B cell (primary cell): ENCODE results near the gene GLTP. TPM values are rescaled to one million over a fixed set of nuclear protein-coding genes. Genes with fewer than 3 reads are reported as not detected.

Source experiments
- ATAC-seq: fragments of 200-7000 bp; cut with Tn5 transposase; one replicate; pipeline ENCODE4 v1.10.0; 2021; ENCODE audit warnings: low read depth, mild to moderate bottlenecking, moderate number of reproducible peaks, moderate library complexity
- CTCF ChIA-PET: fragments of 350-600 bp; sonication (Branson Sonifier 250); formaldehyde crosslinking; loops from one replicate; lab custom pipeline; 2021; ENCODE audit warnings: antibody characterized with exemption, inconsistent platforms; lab: Charles Lee
- POLR2A ChIA-PET: fragments of 350-600 bp; sonication (Branson Sonifier 250); formaldehyde crosslinking; loops from one replicate; lab custom pipeline; 2021; ENCODE audit warnings: antibody characterized with exemption; lab: Charles Lee
- DNase-seq: peaks from one replicate; pipeline ENCODE4 v3.0.0; 2013
- H2AFZ ChIP-seq: 2 replicates; pipeline ENCODE4 v1.6.1; 2012; ENCODE audit warnings: mild to moderate bottlenecking, low read depth, low read length; ENCODE audit not compliant: insufficient read depth, poor library complexity, severe bottlenecking
- H3K27ac ChIP-seq, 2 donors: 1 replicate in 1 of 2; 2 replicates in 1 of 2; pipeline ENCODE4 v1.5.1; 2012 to 2013; ENCODE audit warnings: low read length in 2 of 2, mild to moderate bottlenecking in 2 of 2, moderate library complexity in 1 of 2
- H3K27me3 ChIP-seq, 4 experiments: fragments of 200-600 bp in 1 of 4; sonication (generic) in 1 of 4; replicated peaks in 1 of 4; 1 replicate in 2 of 4; 2 replicates in 2 of 4; pipeline versions ENCODE4 v1.6.1 to v1.7.0; 2013 to 2016; ENCODE audit warnings: low read length in 3 of 4, mild to moderate bottlenecking in 2 of 4, mixed read lengths in 1 of 4, moderate library complexity in 1 of 4; ENCODE audit not compliant: insufficient read depth in 4 of 4, control insufficient read depth in 3 of 4; ENCODE audit errors: control extremely low read depth in 1 of 4
- H3K36me3 ChIP-seq, 2 experiments: replicated peaks in 1 of 2; 1 replicate in 1 of 2; 2 replicates in 1 of 2; pipeline versions ENCODE4 v1.6.1 to v1.7.1; 2013; ENCODE audit warnings: low read length in 1 of 2; ENCODE audit not compliant: insufficient read depth in 2 of 2, control insufficient read depth in 1 of 2; ENCODE audit errors: control extremely low read depth in 1 of 2, extremely low read depth in 1 of 2
- H3K4me1 ChIP-seq, 2 donors: fragments of 200-600 bp in 1 of 2; sonication (generic) in 1 of 2; 1 replicate in 1 of 2; 2 replicates in 1 of 2; pipeline versions ENCODE4 v1.5.1 to v1.6.1; 2013 to 2017; ENCODE audit warnings: low read length in 2 of 2; ENCODE audit not compliant: control insufficient read depth in 2 of 2, insufficient read depth in 2 of 2
- H3K4me2 ChIP-seq: replicated peaks from 2 replicates; pipeline ENCODE3; 2012; ENCODE audit warnings: mild to moderate bottlenecking, low read depth, low read length; ENCODE audit not compliant: poor library complexity, severe bottlenecking
- H3K4me3 ChIP-seq, 5 experiments: fragments of 200-600 bp in 1 of 5; sonication (generic) in 1 of 5; 1 replicate in 3 of 5; 2 replicates in 2 of 5; pipeline versions ENCODE4 v1.5.1 to v1.7.0; 2011 to 2016; ENCODE audit warnings: low read length in 4 of 5, mild to moderate bottlenecking in 4 of 5, low read depth in 2 of 5, control low read depth in 1 of 5, moderate library complexity in 1 of 5; ENCODE audit not compliant: insufficient read depth in 1 of 5; ENCODE audit errors: control extremely low read depth in 1 of 5, extremely low read depth in 1 of 5
- H3K79me2 ChIP-seq: fragments of 200-600 bp; sonication (generic); one replicate; pipeline ENCODE4 v1.6.0; 2016; ENCODE audit warnings: low read length; ENCODE audit not compliant: control insufficient read depth, insufficient read depth
- H3K9ac ChIP-seq: fragments of 200-600 bp; sonication (generic); 2 replicates; pipeline ENCODE4 v1.6.1; 2017; ENCODE audit warnings: mild to moderate bottlenecking, low read length, moderate library complexity
- H3K9me3 ChIP-seq, 3 donors: one replicate each; pipeline versions ENCODE4 v1.6.1 to v1.7.1; 2013; ENCODE audit warnings: low read length in 2 of 3; ENCODE audit not compliant: control insufficient read depth in 2 of 3, insufficient read depth in 1 of 3; ENCODE audit errors: control extremely low read depth in 1 of 3
- H4K20me1 ChIP-seq: 2 replicates; pipeline ENCODE4 v1.6.0; 2012; ENCODE audit warnings: mild to moderate bottlenecking, low read length; ENCODE audit not compliant: insufficient read depth, control insufficient read depth, poor library complexity, severe bottlenecking
- H3K27ac Mint-ChIP-seq: one replicate; pipeline ENCODE4 v1.8.0; 2021; ENCODE audit warnings: mixed read lengths
- H3K27me3 Mint-ChIP-seq: one replicate; pipeline ENCODE4 v1.8.0; 2021; ENCODE audit warnings: mixed read lengths
- H3K4me1 Mint-ChIP-seq: one replicate; pipeline ENCODE4 v1.8.0; 2021; ENCODE audit warnings: mixed read lengths
- H3K4me3 Mint-ChIP-seq: one replicate; pipeline ENCODE4 v1.8.0; 2021; ENCODE audit warnings: mixed read lengths
- H3K9me3 Mint-ChIP-seq: one replicate; pipeline ENCODE4 v1.8.0; 2022; ENCODE audit warnings: mixed read lengths; ENCODE audit not compliant: insufficient read depth
- CTCF ChIP-seq: fragments of 200-600 bp; IDR thresholded peaks from one replicate; pipeline ENCODE4 v1.8.0; 2022; ENCODE audit warnings: antibody characterized with exemption, mild to moderate bottlenecking
- EZH2 ChIP-seq: IDR thresholded peaks from 2 replicates; pipeline ENCODE4 v1.6.1; 2012; ENCODE audit warnings: borderline replicate concordance, low read depth, mild to moderate bottlenecking, moderate library complexity, low read length; ENCODE audit not compliant: insufficient read depth, poor library complexity, severe bottlenecking
- WGBS: methylation state at CpG from one replicate; pipeline ENCODE4 v1.1.5; 2013; ENCODE audit warnings: missing lambda C conversion rate; ENCODE audit not compliant: insufficient coverage; 5-methylcytosine and 5-hydroxymethylcytosine counted together
- intact Hi-C: fragments of 100-400 bp; cut with micrococcal nuclease; formaldehyde crosslinking; loops from one replicate; pipeline ENCODE4 v1.10.0; 2022
- polyA plus RNA-seq: library from polyadenylated mRNA; depleted of rRNA; stranded (reverse); fragments of >200 nt; gene quantifications from 2 replicates; pipeline ENCODE4 v1.2.3, GENCODE V29; 2012
- total RNA-seq, 2 donors: library from RNA; stranded (reverse); fragments of 120-200 nt in 1 of 2; gene quantifications; 1 replicate in 1 of 2; 2 replicates in 1 of 2; pipeline versions ENCODE4 v1.2.3 to v1.2.4, GENCODE V29; 2013 to 2022

The GLTP gene
- total and polyA plus RNA-seq, 2 donors (not counting 1 experiment from before 2014, with no cell fraction given), result 18.7 to 24.9 TPM

- no peak for ATAC-seq
- Histone ChIP-seq H3K27ac (peak overlapping the region; percentile 67), H2AFZ (peak overlapping the region; percentile 92), H3K79me2 (peaks cover 42% of the 10 kb centered on the region), H3K4me2 (peak overlapping the region; percentile 95), H3K36me3 (no peaks in the 10 kb centered on the region), H3K9me3 (no peaks in the 10 kb centered on the region), H3K4me1 (peaks cover 29 to 36% of the 10 kb centered on the region in 2 donors), H4K20me1 (peaks cover 16% of the 10 kb centered on the region), H3K4me3 (peak overlapping the region in 4 of 5 experiments; percentile 48 to 75 (median 60)), H3K9ac (peak overlapping the region; percentile 76), H3K27me3 (no peaks in the 10 kb centered on the region)
- H3K27ac Mint-ChIP-seq, result peak overlapping the region; percentile 72
- H3K9me3 Mint-ChIP-seq, result no peaks in the 10 kb centered on the region
- H3K4me3 Mint-ChIP-seq, result peak overlapping the region; percentile 83
- intact Hi-C loops, result loop anchor here (1.0 to 10.0 kb wide), 9 partner anchors 20 to 363 kb away; partner anchors contain the start of genes ANKRD13A, C12orf76, FAM222A and GIT2
- H3K4me1 Mint-ChIP-seq, result peaks cover 47% of the 10 kb centered on the region
- H3K27me3 Mint-ChIP-seq, result no peaks in the 10 kb centered on the region
- TF ChIP-seq EZH2, result no peak
- TF ChIP-seq CTCF, result no peak
- CTCF ChIA-PET, result interaction anchor here (0.9 to 2.4 kb wide), 4 partner anchors 9 to 76 kb away, joined by 3 to 12 read pairs (median 7); no protein-coding TSS in a partner anchor
- WGBS, result 15% methylated on average over 8 of the region's 9 CpGs
- DNase-seq, result peak; percentile 25
- POLR2A ChIA-PET, result no interaction called here
Measured at GRCh38 chr12:109880938-109881337, 597 bp upstream of the GLTP start.

GRCh38 chr12:109879351-109880042 lies 844 bp downstream of the GLTP start:
- intact Hi-C loops, result loop anchor here (1.0 to 10.0 kb wide), 9 partner anchors 21 to 361 kb away; partner anchors contain the start of genes ANKRD13A, C12orf76, FAM222A and GIT2
- H3K4me2 ChIP-seq, result peak overlapping the region; percentile 95
- ATAC-seq, result no peak
- ChIA-PET POLR2A (no interaction called here), CTCF (interaction anchor here (1.6 kb wide), 1 partner anchor 34 kb away, joined by 9 read pairs; no protein-coding TSS in a partner anchor)
- peaks cover 56% of the 10 kb centered on the region for H3K79me2 ChIP-seq
- DNase-seq, result peak; percentile 31
- 24% methylated on average over 10 of the region's 13 CpGs for WGBS
- H3K36me3 ChIP-seq, result no peaks in the 10 kb centered on the region
- H3K4me3 ChIP-seq, result peak overlapping the region; percentile 73 to 91 (median 80)
- peak overlapping the region; percentile 99 for H3K9ac ChIP-seq
- peaks cover 16% of the 10 kb centered on the region for H4K20me1 ChIP-seq
- no peaks in the 10 kb centered on the region for H3K9me3 ChIP-seq
- Mint-ChIP-seq H3K9me3 (no peaks in the 10 kb centered on the region), H3K27ac (peak overlapping the region; percentile 84), H3K27me3 (no peaks in the 10 kb centered on the region), H3K4me1 (peaks cover 60% of the 10 kb centered on the region), H3K4me3 (peak overlapping the region; percentile 83)
- TF ChIP-seq CTCF, result no peak
- TF ChIP-seq EZH2, result no peak
- peak overlapping the region; percentile 77 to 94 for H3K27ac ChIP-seq
- H2AFZ ChIP-seq, result peak overlapping the region; percentile 85
- no peaks in the 10 kb centered on the region for H3K27me3 ChIP-seq
- peaks cover 40 to 46% of the 10 kb centered on the region in 2 donors for H3K4me1 ChIP-seq
